ENCODE results near the gene ZNF330. TPM values are rescaled to one million over a fixed set of nuclear protein-coding genes. Genes with fewer than 3 reads are reported as not detected.

The ZNF330 gene
- total RNA-seq, 1 donor from 2014 or later: 67.7 TPM

DNA sequence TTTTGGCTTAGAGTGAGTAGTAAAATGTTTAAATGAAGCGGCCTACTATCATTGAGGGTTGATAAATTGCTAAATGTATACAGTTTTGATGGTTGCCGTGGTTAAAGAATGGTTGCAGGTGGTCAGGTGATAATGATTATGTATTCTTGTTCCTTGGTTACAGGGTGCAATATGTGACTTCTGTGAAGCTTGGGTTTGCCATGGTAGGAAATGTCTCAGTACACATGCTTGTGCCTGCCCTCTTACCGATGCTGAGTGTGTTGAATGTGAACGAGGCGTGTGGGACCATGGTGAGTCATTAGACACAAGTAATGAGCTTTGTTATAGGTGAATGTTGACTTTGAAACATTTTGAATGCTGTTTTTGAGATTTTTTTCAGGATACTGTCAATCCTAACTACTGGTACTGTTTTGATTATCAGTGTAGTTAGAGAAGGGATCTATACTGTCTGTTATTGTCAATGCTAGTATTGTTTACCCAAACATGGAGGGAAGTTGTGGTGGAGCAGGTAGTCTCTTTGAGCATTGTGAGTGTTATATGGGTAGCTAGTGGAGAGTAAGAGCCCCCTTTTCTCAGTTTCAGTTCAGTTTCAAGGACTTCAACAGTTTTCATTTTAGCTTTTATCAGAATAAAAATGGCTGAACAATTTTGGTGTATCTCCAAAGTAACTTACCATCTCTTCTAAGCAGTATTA lies 8.9 kb downstream of the ZNF330 start:
- no peak for DNase-seq (ENCODE audit: low read depth)

GRCh38 chr4:141233673-141234072 lies 13.0 kb downstream of the ZNF330 start:
- DNase-seq (ENCODE audit: low read depth): no peak

GRCh38 chr4:141238186-141238585 lies 17.5 kb downstream of the ZNF330 start:
- DNase-seq (ENCODE audit: low read depth): no peak

- DNase-seq (ENCODE audit: low read depth): no peak
These were observed 19.6 kb downstream of the ZNF330 start for GRCh38 chr4:141240259-141240658.

- no peak for DNase-seq (ENCODE audit: low read depth)
These were observed 20.0 kb downstream of the ZNF330 start for GRCh38 chr4:141240671-141241070.

DNA sequence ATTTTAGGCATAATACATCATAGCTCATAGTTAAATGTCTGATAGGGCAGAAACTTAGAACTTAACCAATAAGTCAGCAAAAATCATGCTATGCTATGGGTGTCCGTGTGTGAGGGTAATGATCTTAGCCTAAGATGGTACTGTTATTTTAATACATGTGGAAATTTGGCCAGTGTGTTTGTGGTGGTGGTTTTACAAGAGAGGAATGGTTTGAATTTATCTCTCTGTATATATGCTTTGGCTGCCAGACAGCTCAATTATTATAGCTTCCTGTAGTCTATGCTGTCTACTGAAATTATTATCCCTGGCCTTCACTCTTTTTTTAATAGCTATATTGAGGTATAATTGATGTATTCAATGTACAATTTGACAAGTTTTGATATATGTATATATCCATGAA lies 21.3 kb downstream of the ZNF330 start:
- no peak for DNase-seq (ENCODE audit: low read depth)

DNA sequence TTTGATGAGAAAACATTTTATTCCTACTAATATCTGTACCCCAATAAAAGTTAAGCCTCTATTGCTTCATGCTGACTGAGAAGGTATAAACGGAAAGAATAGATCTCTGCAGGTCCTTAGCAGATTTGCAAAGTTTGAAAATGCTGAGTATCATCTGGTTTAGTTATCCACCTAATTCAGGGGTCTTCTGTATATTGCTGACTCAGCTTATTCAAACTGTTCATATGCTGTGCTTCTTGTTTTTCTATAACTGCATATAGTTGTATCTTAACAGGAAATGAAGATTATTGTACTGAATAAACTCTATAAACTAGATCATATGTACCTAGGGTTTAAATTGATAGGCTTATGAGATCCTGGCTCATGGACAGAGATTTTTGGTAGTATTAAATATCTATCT lies 23.7 kb downstream of the ZNF330 start:
- DNase-seq (ENCODE audit: low read depth): no peak

GRCh38 chr4:141246243-141246642 lies 25.5 kb downstream of the ZNF330 start:
- peak; percentile 41 for DNase-seq (ENCODE audit: low read depth)

GRCh38 chr4:141246683-141247429 lies 26.2 kb downstream of the ZNF330 start:
- no peak for DNase-seq (ENCODE audit: low read depth)

DNA sequence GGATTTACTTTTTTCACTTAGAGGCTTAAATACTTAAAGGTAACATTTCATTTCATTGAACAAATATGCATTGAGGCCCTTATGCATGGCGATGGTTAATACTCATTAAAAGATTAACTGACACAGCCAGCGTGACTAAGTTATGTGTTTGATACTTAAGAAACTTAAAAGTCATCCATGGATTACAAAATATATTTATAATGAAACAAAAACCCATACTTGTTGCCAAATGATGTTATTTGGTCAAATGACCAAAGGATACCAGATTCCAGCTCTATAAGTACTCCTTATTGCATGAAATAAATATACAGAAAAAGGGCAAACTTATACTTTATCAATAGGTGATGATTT lies 26.7 kb downstream of the ZNF330 start:
- DNase-seq (ENCODE audit: low read depth): no peak

DNA sequence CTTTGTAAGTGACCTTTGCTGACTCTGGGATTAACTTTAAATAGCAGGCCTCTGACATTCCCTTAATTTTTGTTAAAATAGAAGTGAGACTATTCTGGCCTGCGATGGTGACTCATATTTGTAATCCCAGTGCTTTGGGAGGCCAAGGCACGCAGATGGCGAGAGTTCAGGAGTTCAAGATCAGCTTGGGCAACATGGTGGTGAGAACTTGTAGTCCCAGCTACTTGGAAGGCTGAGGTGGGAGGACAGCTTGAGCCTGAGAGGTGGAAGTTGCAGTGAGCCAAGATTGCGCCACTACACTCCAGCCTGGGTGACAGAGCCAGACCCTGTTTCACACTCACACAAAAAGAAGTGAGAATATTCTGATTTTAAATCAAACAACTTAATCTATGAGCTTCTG lies 27.3 kb downstream of the ZNF330 start:
- peak; percentile 69 for DNase-seq (ENCODE audit: low read depth)

- DNase-seq (ENCODE audit: low read depth): no peak
These were observed 27.8 kb downstream of the ZNF330 start for GRCh38 chr4:141248486-141248885.

GRCh38 chr4:141254326-141254725 lies 33.6 kb downstream of the ZNF330 start:
- no peak for DNase-seq (ENCODE audit: low read depth)

- DNase-seq (ENCODE audit: low read depth): peak; percentile 57
These were observed 34.3 kb downstream of the ZNF330 start for GRCh38 chr4:141255016-141255415.

- no peak for DNase-seq (ENCODE audit: low read depth)
These were observed 37.9 kb downstream of the ZNF330 start for GRCh38 chr4:141258558-141258957.

- DNase-seq (ENCODE audit: low read depth): peak; percentile 79
These were observed 55.1 kb downstream of the ZNF330 start for GRCh38 chr4:141275834-141276233.

DNA sequence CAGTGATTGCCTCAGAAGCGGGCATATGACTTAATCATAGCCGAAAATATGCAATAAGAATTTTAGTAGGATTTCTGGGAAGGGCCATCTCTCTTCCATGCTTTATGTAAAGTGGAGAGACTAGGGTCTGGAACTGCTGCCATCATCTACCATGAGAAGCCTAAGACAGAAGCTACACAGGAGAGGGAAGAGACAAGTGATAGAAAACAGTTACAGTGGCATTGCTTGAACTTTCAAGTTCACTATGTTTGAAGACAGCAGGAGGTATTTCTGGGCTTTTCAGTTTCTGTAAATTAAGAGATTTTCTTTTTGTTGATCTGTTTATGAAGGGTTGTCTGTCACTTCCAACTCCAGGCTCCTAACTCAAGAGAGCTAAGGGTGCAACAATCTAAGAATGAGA lies 62.5 kb downstream of the ZNF330 start:
- DNase-seq (ENCODE audit: low read depth): no peak

GRCh38 chr4:141283563-141283962 lies 62.9 kb downstream of the ZNF330 start:
- DNase-seq (ENCODE audit: low read depth): no peak

Other genes starting within 250 kb of the ZNF330 start
- gene RNF150, start 87.4 kb upstream of the ZNF330 start, total RNA-seq: 1.5 and 4.4 TPM in 2 replicates

All from myocyte (in vitro differentiated cells).